IPS-18c (cell line): ENCODE results near the gene TIGD3.

ENCODE experiments used
- H3K4me3 ChIP-seq: 2 replicates; pipeline ENCODE4 v1.7.0; 2013; ENCODE audit warnings: low read depth, mild to moderate bottlenecking, low read length, moderate library complexity; ENCODE audit not compliant: insufficient read depth
- H3K9me3 ChIP-seq: one replicate; pipeline ENCODE4 v1.6.1; 2013; ENCODE audit warnings: mild to moderate bottlenecking, low read length, moderate library complexity; ENCODE audit not compliant: control insufficient read depth, insufficient read depth

Gene TIGD3

DNA sequence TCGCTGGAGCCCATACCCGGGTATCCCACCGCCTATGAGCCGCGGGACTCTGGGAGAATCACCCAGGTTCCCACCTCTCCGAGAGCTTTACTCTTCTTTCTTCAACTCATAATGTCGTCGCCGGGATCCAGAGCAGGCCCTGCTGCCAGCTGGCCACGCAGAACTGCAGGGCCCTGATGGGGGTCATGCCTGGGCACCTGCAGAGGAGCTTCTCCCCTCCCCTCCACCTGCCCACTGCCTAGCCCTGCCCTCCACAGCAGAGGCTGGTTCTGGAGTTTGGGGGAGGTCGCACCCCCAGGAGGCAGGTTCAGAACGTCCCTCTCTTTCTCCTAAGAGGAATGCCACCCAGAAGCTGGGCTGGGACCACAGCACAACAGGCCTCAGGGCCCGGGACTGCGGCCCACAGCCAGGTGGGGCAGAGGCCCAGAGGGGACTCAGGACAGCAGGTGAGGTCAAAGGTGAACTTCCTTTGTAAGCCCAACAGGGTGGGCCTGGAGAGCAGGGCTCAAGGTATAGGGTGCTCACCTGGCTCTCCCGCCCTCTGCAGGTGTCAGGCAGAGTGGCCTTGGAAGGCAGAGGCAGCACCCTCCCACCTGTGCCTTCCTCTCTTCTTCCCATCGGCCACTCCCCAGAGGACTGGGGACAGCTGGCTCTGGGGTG lies 26.0 kb downstream of the TIGD3 start:
- no peaks in the 10 kb centered on the region for H3K9me3 ChIP-seq
- H3K4me3 ChIP-seq: no peak overlapping the region

DNA sequence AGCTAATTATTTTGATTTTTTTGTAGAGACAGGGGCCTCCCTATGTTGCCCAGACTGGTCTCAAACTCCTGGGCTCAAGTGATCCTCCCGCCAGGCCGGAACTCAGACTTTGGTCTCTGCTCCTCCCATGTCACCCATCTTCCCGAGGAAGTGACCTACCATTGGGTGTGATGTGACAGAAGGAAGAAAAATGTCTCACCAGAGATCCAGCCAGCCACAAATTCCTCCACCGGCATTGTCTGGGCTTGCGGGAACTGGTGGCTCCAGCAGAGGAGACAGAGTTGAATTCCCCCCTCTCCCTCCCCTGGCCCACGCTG lies 27.1 kb downstream of the TIGD3 start:
- no peaks in the 10 kb centered on the region for H3K9me3 ChIP-seq
- H3K4me3 ChIP-seq: no peak overlapping the region

DNA sequence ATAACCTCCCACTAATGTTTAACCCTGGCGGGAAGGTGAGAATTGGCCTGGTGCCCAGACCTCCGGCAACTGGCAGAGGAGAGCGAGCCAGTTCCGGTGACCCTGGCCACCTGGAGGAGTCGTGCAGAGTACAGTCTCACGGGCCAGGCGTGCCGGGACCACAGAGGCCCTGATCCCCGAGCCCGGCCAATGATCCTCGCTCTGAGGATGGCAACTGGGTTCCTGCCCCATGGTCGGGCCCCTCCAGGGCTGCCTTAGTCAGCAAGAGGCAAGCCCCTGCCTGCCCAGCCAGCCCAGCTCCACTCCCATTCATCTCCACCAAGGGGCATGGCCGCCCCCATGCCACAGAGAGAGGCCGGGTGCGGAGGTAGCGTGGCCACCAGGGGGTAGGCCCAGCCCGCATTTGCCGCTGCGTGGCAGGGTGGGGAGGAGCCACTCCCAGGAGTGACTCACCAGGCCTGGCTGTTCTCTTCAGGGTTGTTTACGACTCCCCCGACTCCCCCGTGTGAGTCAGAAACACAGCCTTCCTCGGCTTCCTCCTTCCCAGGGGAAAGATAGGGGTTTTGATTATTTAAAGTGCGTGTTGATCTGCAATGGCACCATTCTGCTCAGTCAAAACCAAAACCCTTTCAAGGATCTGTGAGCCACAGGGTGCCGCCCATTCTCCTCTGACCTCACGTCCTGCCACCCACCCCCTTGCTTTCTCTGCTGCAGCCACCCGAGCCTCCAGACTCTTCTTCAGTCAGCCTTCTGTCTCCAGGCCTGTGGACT lies 27.7 kb downstream of the TIGD3 start, which contains the start of gene SLC25A45:
TSS of gene SLC25A45 (minus strand) at position 614 of the 771 bp plus-strand sequence. CDS start 695 bp downstream, outside the sequence.
- H3K4me3 ChIP-seq: no peak within 1 kb of the TSS; the same call in 1 of the 2 replicates
- H3K9me3 ChIP-seq: no peaks in the 10 kb centered on the region

DNA sequence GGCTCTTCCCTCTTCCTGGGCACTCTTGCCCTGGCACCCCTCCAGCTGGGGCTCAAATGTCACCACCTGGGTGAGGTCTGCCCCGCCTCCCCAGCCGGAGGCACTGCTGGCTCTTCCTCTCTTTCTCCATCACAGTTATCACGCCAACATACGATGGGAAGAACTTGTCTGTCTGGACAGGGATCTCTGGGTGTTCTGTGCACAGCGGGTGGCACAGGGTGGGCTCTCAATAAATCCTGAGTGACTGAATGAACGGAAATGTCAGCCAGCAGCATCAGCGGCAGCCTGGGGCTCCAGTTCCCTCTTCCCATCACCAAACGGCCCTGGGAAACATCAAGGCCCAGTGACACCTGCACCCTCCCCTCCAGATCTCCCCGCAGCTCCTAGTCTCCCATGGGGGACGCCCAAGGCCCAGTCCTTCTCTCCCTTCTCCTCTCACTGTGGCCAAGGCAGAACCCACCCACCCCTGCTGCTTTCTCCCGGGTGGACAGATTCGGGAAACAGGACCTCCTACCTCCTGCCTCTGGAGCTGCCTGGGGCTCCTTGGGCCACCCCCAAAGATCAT lies 28.3 kb downstream of the TIGD3 start:
- H3K9me3 ChIP-seq: no peaks in the 10 kb centered on the region
- H3K4me3 ChIP-seq: no peak overlapping the region; the same call in 1 of the 2 replicates

DNA sequence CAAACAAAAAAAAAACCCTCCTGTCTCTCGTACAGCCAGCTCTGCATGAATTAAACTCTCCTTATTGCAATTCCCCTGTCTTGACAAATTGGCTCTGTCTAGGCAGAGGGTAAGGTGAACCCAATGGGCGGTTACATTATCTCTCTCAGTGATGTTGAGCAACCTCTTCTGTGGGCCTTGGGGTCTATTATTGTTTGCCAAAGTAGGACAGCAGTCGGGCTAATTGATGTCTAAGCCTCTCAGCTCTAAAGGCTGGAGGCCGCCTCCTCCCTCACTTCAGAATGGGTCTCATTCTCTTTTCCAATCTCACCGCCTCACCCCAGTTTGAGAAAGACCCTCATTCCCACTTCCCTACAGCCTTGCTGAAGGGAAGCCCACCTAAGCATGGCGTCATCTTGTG lies 29.2 kb downstream of the TIGD3 start:
- H3K4me3 ChIP-seq: no peak overlapping the region

DNA sequence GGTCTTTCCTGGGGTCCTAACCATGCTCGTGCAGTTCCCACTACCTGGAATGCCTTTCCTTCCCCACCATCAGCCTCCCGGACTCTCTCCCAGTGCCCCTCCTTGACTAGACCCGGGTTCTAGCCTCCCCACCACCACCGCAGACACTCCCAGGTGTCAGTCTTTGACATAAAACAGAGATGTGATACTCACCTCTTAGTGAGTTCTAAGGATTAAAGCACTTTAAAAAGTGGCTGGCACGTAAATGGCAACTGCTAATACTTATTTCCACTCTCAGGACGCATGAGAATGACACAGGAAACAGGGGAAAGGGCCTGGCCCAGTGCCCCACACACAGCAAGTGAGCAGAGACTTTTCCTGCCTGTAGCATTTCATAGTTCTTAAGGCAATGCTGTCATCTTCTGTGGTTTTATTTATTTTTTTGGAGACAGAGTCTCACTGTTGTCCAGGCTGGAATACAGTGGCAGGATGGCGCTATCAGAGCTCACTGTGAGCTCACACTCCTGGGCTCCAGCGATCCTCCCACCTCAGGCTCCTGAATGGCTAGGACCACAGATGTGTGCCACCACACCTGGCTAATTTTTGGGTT lies 29.8 kb downstream of the TIGD3 start:
- Histone ChIP-seq H3K9me3 (no peaks in the 10 kb centered on the region), H3K4me3 (no peak overlapping the region)

More for the DNA sequence above, 29.2 kb downstream of the TIGD3 start:
- no peaks in the 10 kb centered on the region for H3K9me3 ChIP-seq

DNA sequence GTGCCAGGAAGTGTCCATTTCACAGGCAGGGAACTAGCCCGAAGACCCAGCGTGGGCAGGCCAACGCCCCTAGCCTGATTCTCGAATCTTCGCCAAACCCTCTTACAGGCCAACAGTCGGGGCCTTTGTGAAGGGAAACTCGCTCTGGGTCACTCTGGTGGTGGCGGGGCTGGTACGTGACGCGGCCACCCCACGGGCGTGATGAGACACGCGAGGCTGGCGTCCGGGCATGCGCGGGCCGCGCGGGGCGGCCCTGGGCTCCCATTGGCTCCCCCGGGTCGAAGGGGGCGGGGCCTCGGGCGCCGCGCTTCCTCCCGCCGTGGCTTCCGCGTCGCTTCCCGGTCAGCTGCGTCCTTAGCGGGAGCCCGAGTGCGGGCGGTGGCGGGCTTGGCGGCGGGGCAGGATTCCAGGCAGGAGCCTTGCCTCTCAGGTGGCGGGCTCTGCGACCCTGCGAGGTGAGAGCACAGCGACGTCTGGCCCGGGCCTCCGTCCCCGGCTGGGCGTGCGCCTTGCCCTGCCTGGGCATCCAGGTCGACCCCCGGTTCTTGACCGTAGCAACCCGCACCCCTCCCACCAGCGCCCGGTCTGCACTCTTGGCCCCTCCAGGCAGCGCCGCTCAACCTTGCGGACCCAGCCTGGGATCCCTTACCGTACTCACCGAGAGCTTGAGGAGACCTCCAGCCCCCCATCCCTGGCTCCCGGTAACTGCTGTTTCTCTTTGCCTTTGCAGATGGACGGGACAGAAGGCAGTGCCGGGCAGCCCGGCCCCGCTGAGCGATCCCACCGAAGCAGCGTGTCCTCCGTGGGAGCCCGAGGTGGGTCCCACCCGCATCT lies 32.0 kb downstream of the TIGD3 start, which contains the start of gene FRMD8:
TSS of gene FRMD8 (plus strand) at position 331 of the 834 bp plus-strand sequence. CDS start at position 731, 400 bp downstream.
- Histone ChIP-seq H3K4me3 (peak within 1 kb of the TSS; percentile 89), H3K9me3 (no peaks in the 10 kb centered on the region)

DNA sequence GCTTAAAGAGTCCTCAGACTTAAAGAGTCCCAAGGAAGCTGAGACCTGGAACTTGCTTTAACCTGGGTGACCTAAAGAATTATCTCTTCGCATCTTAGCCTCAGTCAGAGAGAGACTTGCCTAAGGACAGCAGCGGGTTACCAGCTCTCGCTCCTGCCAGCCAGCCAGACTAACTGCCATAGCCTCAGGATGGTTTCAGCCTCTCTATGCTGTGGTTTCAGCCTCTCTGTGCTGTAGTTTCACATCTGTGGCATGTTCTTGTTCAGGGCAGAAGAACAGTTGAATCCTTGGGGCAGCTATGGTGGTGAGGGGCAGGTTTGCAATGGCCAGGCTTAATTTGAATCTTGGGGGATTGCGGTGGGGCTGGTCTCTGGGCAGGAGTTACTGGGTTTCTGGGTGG lies 34.2 kb downstream of the TIGD3 start:
- Histone ChIP-seq H3K4me3 (no peak overlapping the region), H3K9me3 (no peaks in the 10 kb centered on the region)

DNA sequence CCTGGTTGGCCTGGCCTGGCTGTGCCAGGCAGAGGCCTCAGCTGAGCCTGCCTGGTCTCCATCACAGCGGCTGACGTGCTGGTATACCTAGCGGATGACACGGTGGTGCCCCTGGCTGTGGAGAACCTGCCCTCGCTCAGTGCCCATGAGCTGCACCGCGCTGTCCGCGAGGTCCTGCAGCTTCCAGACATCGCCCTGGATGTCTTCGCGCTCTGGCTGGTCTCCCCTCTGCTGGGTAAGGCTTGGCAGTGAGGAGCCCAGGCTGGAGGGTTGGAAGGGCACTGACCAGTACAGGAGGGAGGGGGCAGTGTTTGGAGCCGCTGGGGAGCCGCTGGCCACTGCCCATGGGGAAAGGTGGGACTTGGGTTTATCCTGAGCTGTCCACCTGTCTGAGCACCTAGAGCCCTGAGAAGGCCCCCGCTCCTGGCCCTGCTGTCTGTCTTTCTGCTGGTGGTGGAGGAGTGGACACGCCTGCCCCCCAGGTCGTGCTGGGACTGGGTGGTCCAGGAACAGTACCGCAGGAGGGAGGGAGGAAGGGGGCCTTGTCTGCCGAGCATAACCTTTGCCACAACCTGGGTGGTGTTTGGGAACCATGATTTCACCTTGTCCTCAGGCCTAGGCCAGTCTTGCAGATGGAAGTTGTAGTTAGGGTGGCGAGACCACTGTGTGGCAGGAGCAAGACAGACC lies 34.9 kb downstream of the TIGD3 start:
- no peaks in the 10 kb centered on the region for H3K9me3 ChIP-seq
- no peak overlapping the region for H3K4me3 ChIP-seq

DNA sequence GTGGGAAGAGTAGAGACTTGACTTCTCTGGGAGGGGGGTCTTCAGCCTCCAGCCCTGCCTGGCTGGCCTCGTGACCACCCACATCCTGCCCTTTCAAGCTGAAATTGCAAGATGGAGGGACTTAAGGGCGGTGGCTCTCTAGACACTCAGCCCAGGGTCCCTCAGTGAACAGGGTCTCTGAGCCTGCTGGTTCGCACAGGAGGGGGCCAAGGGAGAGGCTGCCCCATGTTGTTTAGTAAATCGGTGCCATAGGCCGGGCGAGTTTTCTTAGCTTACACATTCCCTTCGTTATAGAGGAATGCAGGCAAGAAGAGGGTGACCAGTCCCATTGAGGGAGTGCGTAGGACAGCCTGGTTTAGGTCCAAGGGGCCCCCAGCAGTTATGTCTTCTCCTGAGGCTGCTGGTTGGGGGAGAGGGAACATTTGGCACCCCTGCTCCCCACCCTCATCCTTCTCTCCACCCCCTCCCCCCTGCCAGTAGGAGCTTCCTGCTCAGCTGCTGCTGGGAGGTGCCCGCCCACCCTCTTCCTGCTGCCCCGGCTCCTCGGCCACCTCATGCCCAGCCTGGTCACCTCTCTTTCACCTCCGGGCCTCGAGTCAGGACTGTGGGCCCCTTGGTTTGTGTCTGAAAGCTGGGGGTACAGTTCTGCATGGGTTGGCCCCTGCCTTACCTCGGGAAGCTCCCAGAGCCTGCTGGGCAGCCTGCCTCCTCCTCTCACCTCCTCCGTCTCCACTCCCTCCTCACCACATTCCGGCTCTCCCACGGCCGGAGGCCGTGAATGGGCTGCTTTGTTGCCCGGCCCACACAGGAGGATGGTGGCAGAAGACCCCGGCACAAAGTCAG lies 35.8 kb downstream of the TIGD3 start:
- Histone ChIP-seq H3K9me3 (no peaks in the 10 kb centered on the region), H3K4me3 (no peak overlapping the region)

DNA sequence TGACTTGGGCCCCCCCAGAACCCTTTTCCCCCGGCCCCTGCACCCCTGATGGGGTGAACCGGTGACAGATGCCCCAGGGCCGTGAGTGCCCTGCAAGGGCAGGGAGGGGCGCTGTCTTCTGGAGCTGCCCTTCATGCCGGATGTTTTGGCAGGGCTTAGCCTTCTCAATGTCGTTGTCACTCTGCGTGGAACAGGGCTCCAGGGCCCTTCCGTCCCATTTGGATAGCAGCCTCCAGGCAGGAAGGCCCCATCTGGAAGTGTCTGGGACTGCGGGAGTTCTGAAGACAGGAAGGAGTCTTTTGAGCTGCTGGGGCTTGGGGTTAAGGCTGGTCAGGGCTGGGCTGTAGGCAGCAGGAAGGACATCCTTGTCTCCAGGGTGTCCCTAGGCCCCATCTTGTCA lies 36.4 kb downstream of the TIGD3 start:
- H3K4me3 ChIP-seq: no peak overlapping the region
- no peaks in the 10 kb centered on the region for H3K9me3 ChIP-seq

DNA sequence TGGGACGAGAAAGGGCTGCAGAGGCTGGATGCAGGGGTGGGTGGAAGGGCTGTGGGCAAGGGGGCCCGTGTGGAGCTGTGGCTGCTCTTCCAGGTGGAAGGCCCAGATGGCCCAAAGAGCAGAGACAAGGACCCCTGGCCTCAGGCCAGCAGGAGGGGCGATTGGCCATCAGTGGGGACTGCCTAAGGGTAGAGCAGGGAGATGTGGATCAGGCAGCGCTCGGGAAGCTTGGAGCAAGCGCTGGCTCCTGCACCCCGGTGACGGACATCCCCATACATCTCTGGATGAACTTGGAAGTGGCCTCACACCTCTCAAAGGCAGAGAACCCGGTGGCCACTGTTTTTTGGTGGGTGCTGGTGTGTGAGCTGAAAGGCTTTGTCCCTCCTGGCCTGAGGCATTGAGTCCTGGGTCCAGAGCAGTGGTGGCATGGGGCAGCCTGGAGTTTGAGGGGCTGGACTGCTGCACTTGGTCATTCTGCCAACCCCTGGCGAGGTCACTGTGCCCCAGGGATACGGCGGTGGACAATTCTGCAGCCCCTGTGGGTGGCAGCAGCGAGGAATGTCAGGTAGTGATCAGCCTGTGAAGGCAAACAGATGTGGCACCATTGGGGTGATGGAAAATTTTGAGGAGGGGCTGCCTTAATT lies 37.8 kb downstream of the TIGD3 start:
- Histone ChIP-seq H3K9me3 (no peaks in the 10 kb centered on the region), H3K4me3 (no peak overlapping the region)

DNA sequence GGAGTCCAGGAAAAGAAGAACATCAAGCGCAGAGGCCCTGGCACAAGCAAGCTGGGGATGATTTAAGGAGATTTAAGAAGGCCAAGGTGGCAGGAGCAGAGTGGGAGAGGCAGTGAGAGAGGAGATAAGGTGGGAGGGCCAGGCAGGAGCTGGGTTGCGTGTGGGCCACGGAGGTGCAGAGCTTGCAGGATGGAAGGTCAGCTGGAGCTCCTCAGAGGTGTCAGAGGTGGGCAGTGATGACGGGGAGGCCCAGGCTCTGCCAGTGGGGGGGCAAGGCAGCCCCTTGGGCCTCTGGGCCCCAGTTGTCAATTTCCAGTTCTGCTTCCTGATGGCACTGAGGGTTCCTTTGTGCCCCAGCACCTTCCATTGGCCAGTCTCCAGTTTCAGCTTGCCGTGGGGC lies 38.3 kb downstream of the TIGD3 start:
- H3K4me3 ChIP-seq: no peak overlapping the region
- no peaks in the 10 kb centered on the region for H3K9me3 ChIP-seq

DNA sequence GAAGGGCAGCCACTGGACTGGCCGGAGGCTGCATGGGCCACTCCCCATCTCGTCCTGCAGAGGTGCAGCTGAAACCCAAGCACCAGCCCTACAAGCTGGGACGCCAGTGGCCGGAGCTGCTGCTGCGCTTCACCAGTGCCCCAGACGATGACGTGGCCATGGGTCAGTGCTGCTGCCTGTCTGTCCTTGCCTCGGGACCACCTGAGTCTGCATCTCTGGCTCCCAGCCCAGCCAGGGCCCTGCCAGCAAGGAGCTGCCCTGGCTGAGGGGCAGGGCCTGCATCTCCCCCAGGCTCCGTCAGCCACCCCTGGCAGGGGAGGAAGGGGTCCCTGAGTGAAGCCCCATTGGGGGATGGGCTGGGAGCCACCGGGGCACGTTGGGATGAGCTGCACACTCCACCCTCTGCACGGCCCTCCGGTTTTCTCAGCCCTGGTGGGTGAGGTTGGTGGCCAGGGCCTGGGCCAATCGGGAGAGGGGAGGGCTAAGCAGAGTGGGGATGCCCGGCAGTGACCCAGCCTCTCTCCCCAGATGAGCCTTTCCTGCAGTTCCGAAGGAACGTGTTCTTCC lies 39.0 kb downstream of the TIGD3 start:
- Histone ChIP-seq H3K9me3 (no peaks in the 10 kb centered on the region), H3K4me3 (no peak overlapping the region)

DNA sequence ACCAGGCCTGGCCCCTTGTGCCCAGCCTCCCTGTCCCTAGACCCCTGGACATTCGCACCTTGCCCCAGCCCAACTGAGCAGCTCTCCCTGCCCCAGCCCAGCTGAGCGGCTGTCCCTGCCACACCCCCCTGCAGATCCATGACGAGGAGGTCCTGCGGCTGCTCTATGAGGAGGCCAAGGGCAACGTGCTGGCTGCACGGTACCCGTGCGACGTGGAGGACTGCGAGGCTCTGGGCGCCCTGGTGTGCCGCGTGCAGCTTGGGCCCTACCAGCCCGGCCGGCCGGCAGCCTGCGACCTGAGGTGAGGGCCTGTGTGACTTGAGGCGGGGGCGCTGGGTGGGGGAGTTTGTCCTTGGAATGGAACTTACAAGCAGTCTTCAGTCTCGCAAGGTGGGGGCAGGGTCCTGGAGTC lies 39.6 kb downstream of the TIGD3 start:
- no peaks in the 10 kb centered on the region for H3K9me3 ChIP-seq
- no peak overlapping the region for H3K4me3 ChIP-seq
